IgD-negative memory B cell (primary cell): ENCODE results near the gene XYLT2. TPM values are rescaled to one million over a fixed set of nuclear protein-coding genes. Genes with fewer than 3 reads are reported as not detected.

Source experiments
- H3K27ac Mint-ChIP-seq, 3 donors: one replicate each; pipeline ENCODE4 v1.8.0; 2020 to 2022; ENCODE audit warnings: mild to moderate bottlenecking in 3 of 3, mixed read lengths in 3 of 3, moderate library complexity in 1 of 3
- H3K27me3 Mint-ChIP-seq: one replicate; pipeline ENCODE4 v1.8.0; 2021; ENCODE audit warnings: mixed read lengths
- H3K36me3 Mint-ChIP-seq: one replicate; pipeline ENCODE4 v1.8.0; 2020; ENCODE audit warnings: mild to moderate bottlenecking, mixed read lengths
- H3K4me1 Mint-ChIP-seq, 3 donors: one replicate each; pipeline ENCODE4 v1.8.0; 2020 to 2022; ENCODE audit warnings: mixed read lengths in 3 of 3, mild to moderate bottlenecking in 1 of 3
- H3K4me3 Mint-ChIP-seq, 4 donors: one replicate each; pipeline ENCODE4 v1.8.0; 2020 to 2022; ENCODE audit warnings: mild to moderate bottlenecking in 4 of 4, mixed read lengths in 4 of 4, moderate library complexity in 3 of 4
- H3K9me3 Mint-ChIP-seq, 3 donors: one replicate each; pipeline ENCODE4 v1.8.0; 2020 to 2021; ENCODE audit warnings: mixed read lengths in 3 of 3, mild to moderate bottlenecking in 1 of 3
- polyA plus RNA-seq: library from polyadenylated mRNA; unstranded; fragments of 300-500 nt; fragmentation: Illumina TruSeq; gene quantifications from one replicate; pipeline ENCODE4 v1.2.3, GENCODE V29; 2021

The XYLT2 gene
- polyA plus RNA-seq, 1 donor from 2014 or later, result 13.9 TPM

DNA sequence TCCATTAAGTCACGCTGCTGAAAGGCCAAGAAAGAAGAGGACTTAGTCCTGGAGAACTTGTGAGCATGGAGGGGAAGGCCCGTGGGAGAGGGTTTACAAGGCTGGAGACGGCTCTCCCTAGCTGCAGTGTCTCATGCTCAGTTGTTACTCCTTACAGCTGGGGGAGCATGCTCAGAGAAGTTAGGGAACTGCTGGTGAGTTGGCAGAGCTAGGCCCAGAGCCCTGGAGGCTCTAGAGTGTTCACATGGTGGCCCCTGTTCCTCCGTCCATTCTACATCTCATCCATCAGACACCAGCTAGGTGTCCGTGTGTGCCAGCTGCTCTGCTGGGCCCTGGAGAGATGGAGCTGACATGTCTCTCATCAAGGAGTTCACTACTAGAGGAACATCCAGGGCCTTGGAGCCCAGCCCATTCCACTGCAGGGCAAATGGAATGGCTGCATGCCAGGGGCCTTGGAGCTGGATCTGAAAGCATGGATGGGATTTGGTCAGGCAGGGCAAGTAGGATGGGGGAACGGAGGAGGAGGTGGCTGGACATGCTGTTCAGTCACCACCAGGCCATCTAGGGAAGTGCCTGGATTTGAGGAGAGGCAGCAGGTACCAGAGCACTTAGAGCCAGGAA, 6.3 kb downstream of the XYLT2 start:
- H3K9me3 Mint-ChIP-seq, result no peaks in the 10 kb centered on the region
- H3K4me3 Mint-ChIP-seq, result peak overlapping the region in 1 of 4 donors; percentile 20
- no peaks in the 10 kb centered on the region for H3K27me3 Mint-ChIP-seq
- peak overlapping the region in 2 of 3 donors; percentile 73 to 92 for H3K27ac Mint-ChIP-seq
- H3K36me3 Mint-ChIP-seq, result peaks cover 2% of the 10 kb centered on the region
- H3K4me1 Mint-ChIP-seq, result peaks cover 5 to 10% (median 9%) of the 10 kb centered on the region in 3 donors

DNA sequence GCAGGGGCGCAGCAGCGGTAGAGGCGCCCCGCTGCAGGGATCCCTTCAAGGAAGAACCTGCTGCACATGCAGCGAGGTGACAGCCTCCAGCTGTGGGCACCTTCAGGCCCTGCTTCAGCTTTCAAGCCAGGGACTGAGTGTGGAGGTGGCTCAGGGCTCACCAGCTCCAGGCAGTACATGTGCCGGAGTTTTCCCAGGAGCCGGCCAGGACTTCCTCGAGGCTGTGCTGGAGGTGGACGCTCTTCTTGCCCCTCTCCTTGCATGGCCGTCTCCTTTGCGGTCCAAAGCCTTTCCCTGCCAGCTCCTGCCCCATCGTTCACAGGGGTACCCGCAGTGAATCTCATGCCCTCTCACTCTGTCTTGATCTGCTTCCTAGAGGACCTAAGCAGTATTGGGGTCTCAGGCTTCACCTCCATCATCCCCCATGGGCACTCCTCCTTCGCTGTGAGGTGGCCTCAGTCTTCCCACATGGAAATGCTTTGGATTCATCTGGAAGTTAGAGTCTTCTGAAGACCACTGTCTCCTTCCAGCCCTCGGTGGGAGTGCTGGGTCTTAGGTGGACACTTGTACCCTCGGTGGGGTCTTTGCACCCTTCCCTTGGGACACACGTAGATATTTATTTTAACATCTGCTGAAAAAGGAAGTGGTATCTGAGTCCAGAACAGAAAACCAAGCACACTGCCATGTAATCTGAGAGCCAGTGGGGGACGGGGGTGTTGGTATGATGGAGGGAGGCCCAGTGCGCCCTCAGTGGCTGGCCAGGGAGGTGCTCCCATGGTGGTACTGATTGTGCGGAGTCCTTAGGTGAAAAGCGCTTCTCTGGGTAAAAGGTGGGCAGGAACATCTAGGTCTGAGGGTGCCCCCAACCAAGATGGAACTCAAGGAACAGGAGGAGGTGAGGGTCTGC, 7.0 kb downstream of the XYLT2 start:
- peaks cover 3% of the 10 kb centered on the region for H3K36me3 Mint-ChIP-seq
- no peaks in the 10 kb centered on the region for H3K27me3 Mint-ChIP-seq
- H3K9me3 Mint-ChIP-seq, result no peaks in the 10 kb centered on the region
- H3K4me1 Mint-ChIP-seq, result peaks cover under 1 to 7% (median 5%) of the 10 kb centered on the region in 3 donors
- H3K27ac Mint-ChIP-seq, result peak overlapping the region in 1 of 3 donors; percentile 18
- H3K4me3 Mint-ChIP-seq, result peak overlapping the region in 1 of 4 donors; percentile 25

DNA sequence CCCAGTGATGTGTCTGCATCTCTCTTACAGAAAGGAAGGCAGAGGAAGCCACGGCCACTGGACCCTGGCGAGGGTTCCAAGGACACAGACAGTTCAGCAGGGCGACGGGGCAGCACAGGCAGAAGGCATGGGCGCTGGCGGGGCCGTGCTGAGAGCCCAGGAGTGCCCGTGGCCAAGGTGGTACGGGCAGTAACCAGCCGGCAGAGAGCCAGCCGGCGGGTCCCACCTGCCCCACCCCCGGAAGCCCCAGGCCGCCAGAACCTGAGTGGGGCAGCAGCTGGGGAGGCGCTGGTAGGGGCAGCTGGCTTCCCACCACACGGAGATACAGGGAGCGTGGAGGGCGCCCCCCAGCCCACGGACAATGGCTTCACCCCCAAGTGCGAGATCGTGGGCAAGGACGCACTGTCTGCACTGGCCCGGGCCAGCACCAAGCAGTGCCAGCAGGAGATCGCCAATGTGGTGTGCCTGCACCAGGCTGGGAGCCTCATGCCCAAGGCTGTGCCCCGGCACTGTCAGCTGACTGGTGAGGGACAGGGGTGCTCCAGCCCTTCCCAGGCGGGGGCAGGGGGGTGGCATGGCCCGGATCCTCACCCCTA, 7.8 kb downstream of the XYLT2 start:
- Mint-ChIP-seq H3K4me3 (peak overlapping the region in 1 of 4 donors; percentile 25), H3K36me3 (peaks cover 3% of the 10 kb centered on the region), H3K9me3 (no peaks in the 10 kb centered on the region), H3K27ac (peak overlapping the region in 1 of 3 donors; percentile 18), H3K27me3 (no peaks in the 10 kb centered on the region), H3K4me1 (peaks cover 0 to 7% (median 2%) of the 10 kb centered on the region in 3 donors)

DNA sequence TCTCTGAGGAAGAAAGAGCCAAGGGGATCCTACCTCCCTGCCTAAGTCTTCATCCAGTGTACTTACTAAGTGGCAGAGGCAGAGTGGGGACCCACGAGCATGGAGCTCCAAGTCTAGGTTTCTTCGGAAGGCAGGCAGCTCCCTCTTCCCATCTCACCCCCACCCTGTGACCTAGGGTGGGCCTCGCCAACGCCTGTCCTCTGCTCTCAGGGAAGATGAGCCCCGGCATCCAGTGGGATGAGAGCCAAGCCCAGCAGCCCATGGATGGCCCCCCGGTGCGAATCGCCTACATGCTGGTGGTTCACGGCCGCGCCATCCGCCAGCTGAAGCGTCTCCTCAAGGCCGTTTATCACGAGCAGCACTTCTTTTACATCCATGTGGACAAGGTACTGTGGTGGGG, 8.3 kb downstream of the XYLT2 start:
- no peaks in the 10 kb centered on the region for H3K27me3 Mint-ChIP-seq
- H3K36me3 Mint-ChIP-seq, result peaks cover 3% of the 10 kb centered on the region
- H3K9me3 Mint-ChIP-seq, result no peaks in the 10 kb centered on the region
- no peak overlapping the region for H3K4me3 Mint-ChIP-seq
- H3K27ac Mint-ChIP-seq, result no peak overlapping the region
- H3K4me1 Mint-ChIP-seq, result peaks cover 0 to 7% (median 2%) of the 10 kb centered on the region in 3 donors

DNA sequence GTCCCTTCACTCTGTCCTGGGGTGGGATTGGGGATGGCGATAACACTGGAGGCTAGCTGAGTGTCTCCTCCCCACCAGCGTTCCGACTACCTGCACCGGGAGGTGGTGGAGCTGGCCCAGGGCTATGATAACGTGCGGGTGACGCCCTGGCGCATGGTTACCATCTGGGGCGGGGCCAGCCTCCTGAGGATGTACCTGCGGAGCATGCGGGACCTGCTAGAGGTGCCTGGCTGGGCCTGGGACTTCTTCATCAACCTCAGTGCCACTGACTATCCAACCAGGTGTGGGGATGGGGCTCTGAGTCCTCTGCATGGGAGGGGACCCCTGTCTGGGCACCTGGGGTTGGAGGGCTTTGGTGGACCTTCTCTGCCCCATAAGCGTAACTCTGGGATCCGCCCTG, 8.8 kb downstream of the XYLT2 start:
- H3K4me1 Mint-ChIP-seq, result peaks cover 0 to 7% (median 2%) of the 10 kb centered on the region in 3 donors
- H3K9me3 Mint-ChIP-seq, result no peaks in the 10 kb centered on the region
- H3K27me3 Mint-ChIP-seq, result no peaks in the 10 kb centered on the region
- peaks cover 3% of the 10 kb centered on the region for H3K36me3 Mint-ChIP-seq
- H3K4me3 Mint-ChIP-seq, result no peak overlapping the region
- peak overlapping the region in 1 of 3 donors; percentile 76 for H3K27ac Mint-ChIP-seq

DNA sequence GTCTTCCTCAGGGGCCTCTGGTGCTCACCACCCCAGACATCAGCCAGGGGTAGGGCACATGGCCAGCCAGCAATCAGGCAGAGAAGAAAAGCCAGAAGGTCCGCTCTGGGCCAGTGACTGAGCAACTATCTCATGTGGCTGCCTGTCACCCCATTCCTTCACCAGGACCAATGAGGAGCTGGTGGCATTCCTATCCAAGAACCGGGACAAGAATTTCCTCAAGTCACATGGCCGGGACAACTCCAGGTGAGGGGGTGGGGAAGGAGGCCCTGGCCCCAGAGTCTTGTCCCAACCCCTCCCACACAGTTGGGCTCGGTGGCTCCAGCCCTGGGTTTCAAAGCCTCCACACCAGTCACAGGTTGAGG, 9.4 kb downstream of the XYLT2 start:
- no peaks in the 10 kb centered on the region for H3K9me3 Mint-ChIP-seq
- peaks cover 0 to 7% (median 2%) of the 10 kb centered on the region in 3 donors for H3K4me1 Mint-ChIP-seq
- H3K4me3 Mint-ChIP-seq, result no peak overlapping the region
- H3K27me3 Mint-ChIP-seq, result no peaks in the 10 kb centered on the region
- peak overlapping the region in 1 of 3 donors; percentile 76 for H3K27ac Mint-ChIP-seq
- H3K36me3 Mint-ChIP-seq, result peaks cover 3% of the 10 kb centered on the region

DNA sequence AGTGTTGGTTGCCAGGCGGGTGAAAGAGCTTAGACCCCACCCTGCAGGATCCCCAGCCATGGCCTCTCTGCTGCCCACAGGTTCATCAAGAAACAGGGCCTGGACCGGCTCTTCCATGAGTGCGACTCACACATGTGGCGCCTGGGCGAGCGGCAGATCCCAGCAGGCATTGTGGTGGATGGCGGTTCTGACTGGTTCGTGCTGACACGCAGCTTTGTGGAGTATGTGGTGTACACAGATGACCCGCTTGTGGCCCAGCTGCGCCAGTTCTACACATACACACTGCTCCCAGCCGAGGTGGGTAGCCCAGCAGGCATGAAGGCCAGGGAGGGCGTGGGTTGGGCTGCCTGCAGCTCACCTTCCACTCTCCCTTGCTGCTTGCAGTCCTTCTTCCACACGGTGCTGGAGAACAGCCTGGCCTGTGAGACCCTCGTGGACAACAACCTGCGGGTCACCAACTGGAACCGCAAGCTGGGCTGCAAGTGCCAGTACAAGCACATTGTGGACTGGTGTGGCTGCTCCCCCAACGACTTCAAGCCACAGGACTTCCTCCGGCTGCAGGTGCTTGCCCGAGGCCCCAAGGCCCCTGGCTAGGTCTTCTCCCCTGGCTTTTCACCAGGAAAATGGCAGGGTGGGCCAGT, 9.9 kb downstream of the XYLT2 start:
- peaks cover 3% of the 10 kb centered on the region for H3K36me3 Mint-ChIP-seq
- H3K9me3 Mint-ChIP-seq, result no peaks in the 10 kb centered on the region
- H3K4me1 Mint-ChIP-seq, result peaks cover 0 to 2% (median 0%) of the 10 kb centered on the region in 3 donors
- no peak overlapping the region for H3K27ac Mint-ChIP-seq
- H3K27me3 Mint-ChIP-seq, result no peaks in the 10 kb centered on the region
- no peak overlapping the region for H3K4me3 Mint-ChIP-seq

DNA sequence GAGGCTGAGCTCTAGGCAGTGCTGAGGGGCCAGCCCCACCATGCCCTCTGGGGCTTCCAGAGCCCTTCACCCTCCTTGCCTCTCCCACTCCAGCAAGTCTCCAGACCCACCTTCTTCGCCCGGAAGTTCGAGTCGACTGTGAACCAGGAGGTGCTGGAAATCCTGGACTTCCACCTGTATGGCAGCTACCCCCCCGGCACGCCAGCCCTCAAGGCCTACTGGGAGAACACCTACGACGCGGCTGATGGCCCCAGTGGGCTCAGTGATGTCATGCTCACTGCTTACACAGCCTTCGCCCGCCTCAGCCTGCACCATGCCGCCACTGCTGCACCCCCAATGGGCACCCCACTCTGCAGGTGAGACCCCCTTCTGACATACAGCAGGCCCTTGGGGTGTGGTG, 10.5 kb downstream of the XYLT2 start:
- H3K36me3 Mint-ChIP-seq, result peaks cover 3% of the 10 kb centered on the region
- H3K27me3 Mint-ChIP-seq, result no peaks in the 10 kb centered on the region
- no peaks in the 10 kb centered on the region for H3K9me3 Mint-ChIP-seq
- H3K4me1 Mint-ChIP-seq, result peaks cover 0 to 2% (median 0%) of the 10 kb centered on the region in 3 donors
- H3K4me3 Mint-ChIP-seq, result no peak overlapping the region
- no peak overlapping the region for H3K27ac Mint-ChIP-seq

DNA sequence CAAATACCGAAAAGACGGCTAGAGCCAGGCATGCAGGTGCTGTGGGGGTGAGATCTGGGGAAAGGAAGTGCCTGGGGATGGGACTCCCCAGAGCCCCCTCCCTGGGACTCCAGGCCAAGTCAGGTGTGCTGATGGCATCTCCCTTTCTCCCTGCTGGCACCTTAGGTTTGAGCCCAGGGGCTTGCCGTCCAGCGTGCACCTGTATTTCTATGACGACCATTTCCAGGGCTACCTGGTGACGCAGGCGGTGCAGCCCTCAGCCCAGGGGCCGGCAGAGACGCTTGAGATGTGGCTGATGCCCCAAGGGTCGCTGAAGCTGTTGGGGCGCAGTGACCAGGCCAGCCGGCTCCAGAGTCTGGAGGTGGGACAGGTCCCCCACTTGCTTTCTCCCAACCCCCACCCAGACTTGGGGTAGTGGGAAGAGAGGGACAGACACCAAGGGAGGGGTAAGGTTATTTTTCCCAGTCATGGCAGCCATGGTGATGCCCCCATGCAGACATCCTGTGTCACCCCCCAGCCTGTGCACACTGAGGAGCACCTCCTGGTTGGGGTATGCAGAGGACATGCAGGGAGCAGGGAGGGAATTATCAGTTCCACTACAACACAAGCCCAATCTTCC, 11.1 kb downstream of the XYLT2 start:
- peaks cover 2% of the 10 kb centered on the region in 3 donors for H3K4me1 Mint-ChIP-seq
- no peak overlapping the region for H3K4me3 Mint-ChIP-seq
- peaks cover 3% of the 10 kb centered on the region for H3K36me3 Mint-ChIP-seq
- H3K27ac Mint-ChIP-seq, result no peak overlapping the region
- no peaks in the 10 kb centered on the region for H3K27me3 Mint-ChIP-seq
- no peaks in the 10 kb centered on the region for H3K9me3 Mint-ChIP-seq

DNA sequence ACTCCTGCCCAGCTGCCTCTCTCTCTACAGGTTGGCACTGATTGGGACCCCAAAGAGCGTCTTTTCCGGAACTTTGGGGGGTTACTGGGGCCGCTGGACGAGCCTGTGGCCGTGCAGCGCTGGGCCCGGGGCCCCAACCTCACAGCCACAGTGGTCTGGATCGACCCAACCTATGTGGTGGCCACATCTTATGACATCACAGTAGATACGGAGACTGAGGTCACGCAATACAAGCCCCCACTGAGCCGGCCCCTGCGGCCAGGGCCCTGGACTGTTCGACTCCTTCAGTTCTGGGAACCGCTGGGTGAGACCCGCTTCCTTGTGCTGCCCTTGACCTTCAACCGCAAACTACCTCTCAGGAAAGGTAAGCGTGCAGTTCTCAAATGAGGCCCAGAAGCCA, 12.3 kb downstream of the XYLT2 start:
- Mint-ChIP-seq H3K27ac (no peak overlapping the region), H3K4me1 (peaks cover 5 to 7% (median 6%) of the 10 kb centered on the region in 3 donors), H3K27me3 (no peaks in the 10 kb centered on the region), H3K4me3 (no peak overlapping the region), H3K36me3 (peaks cover 3% of the 10 kb centered on the region), H3K9me3 (no peaks in the 10 kb centered on the region)

DNA sequence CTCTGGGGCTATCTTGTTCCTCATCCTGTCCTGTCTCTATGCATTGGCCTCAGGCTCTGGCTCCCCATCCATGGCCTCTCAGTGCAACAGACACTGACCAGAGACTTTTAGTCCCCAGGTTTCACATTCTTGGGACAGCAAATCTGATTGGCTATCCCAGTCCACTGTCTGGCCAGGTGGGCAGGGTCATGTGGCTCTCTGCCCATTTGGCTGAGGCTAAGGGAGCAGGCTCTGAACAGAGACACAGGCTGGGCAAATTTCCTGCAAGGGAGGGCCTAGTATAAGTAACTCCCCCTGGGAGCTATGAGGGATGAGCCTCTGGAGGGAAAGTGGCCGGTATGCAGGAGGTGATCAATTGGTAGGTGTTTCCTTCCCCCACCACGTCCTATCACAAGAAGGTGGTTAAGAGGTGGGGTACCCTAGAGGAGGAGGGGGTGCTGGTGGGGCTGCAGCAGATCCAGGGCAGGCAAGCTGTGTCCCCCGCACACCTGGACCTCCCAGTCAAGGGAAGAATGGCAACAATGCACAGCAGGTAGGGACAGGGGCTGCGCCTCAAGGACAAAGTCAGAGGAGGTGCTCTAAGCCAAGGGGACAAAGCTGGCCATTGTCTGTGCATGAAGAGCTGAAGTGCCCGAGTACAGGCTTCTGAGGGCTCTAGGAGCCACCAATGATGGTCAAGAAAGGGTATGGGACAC, 13.2 kb downstream of the XYLT2 start:
- peak overlapping the region in 1 of 3 donors; percentile 12 for H3K27ac Mint-ChIP-seq
- H3K36me3 Mint-ChIP-seq, result peaks cover 3% of the 10 kb centered on the region
- H3K27me3 Mint-ChIP-seq, result no peaks in the 10 kb centered on the region
- H3K4me3 Mint-ChIP-seq, result no peak overlapping the region
- no peaks in the 10 kb centered on the region for H3K9me3 Mint-ChIP-seq
- H3K4me1 Mint-ChIP-seq, result peaks cover 5 to 7% (median 6%) of the 10 kb centered on the region in 3 donors

DNA sequence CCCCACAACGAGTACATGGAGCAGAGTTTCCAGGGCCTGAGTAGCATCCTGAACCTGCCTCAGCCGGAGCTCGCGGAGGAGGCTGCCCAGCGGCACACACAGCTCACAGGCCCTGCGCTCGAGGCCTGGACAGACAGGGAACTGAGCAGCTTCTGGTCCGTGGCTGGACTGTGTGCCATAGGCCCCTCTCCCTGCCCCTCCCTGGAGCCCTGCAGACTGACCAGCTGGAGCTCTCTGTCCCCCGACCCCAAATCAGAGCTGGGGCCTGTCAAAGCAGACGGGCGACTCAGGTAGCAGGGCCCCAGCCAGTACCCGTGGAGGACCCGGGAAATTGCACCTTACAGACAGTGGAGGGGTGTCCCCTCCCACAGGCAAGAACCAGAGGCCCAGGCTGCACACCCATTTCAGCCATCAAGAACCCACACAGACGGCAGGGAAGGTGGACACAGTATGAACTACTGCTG, 14.1 kb downstream of the XYLT2 start:
- Mint-ChIP-seq H3K27ac (no peak overlapping the region), H3K4me3 (no peak overlapping the region), H3K36me3 (peaks cover 2% of the 10 kb centered on the region), H3K4me1 (peaks cover 5 to 7% (median 6%) of the 10 kb centered on the region in 3 donors), H3K27me3 (no peaks in the 10 kb centered on the region), H3K9me3 (no peaks in the 10 kb centered on the region)

DNA sequence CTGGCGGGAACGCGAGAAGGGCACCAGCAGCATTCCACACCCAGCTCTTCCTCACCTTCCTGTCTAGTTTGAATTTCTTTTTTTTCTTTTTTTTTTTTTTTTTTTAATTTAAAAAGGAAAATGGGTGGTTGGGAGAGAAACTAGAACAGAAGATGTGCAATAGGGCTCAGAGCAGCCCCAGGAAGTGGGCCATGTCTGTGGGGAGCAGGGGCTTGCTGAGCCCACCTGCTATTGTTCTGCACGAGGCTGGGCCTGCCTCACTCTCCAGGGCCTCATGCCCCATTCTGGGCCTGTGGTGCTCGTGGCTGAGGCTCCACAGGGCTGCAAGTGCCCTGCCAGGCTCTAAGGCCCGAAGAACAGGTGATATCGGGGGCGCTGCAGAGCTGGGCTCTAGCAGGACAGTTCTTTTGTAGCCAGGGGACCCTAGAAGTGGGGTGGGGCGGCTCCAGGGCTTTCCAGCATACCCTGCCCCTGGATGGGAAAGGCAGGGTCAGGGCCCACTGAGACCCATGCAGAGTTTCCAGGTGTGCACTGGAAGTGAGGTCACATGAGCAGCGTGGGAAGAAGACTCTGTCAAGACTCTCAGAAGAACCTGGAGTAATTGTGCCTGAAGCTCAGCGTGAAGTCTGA, 14.7 kb downstream of the XYLT2 start:
- H3K27me3 Mint-ChIP-seq, result no peaks in the 10 kb centered on the region
- H3K27ac Mint-ChIP-seq, result no peak overlapping the region
- H3K36me3 Mint-ChIP-seq, result peaks cover 1% of the 10 kb centered on the region
- H3K4me3 Mint-ChIP-seq, result no peak overlapping the region
- H3K9me3 Mint-ChIP-seq, result no peaks in the 10 kb centered on the region
- peaks cover 5 to 7% (median 6%) of the 10 kb centered on the region in 3 donors for H3K4me1 Mint-ChIP-seq
